M059J (cell line): ENCODE results near the gene ACSS3. TPM values are rescaled to one million over a fixed set of nuclear protein-coding genes. Genes with fewer than 3 reads are reported as not detected.

ENCODE experiments used
- DNase-seq: peaks from one replicate; pipeline ENCODE4 v3.0.0-alpha.2; 2012; ENCODE audit warnings: low read depth
- total RNA-seq: library from RNA; depleted of rRNA; stranded (reverse); fragments of >200 nt; shearing (Covaris generic); gene quantifications from 2 replicates; pipeline ENCODE4 v1.2.3, GENCODE V29; 2014; rRNA removed

ACSS3 gene
- total RNA-seq, 1 experiment from 2014 or later, result 1.4 TPM

GRCh38 chr12:81295251-81295650 is 217.4 kb downstream of the ACSS3 start:
- no peak for DNase-seq

GRCh38 chr12:81296556-81297305 is 218.9 kb downstream of the ACSS3 start:
- DNase-seq, result peak; percentile 73

GRCh38 chr12:81297601-81298000 is 219.7 kb downstream of the ACSS3 start:
- DNase-seq, result no peak

GRCh38 chr12:81300454-81300853 is 222.6 kb downstream of the ACSS3 start:
- DNase-seq, result no peak

- no peak for DNase-seq
Observed at GRCh38 chr12:81303935-81304334, 226.1 kb downstream of the ACSS3 start.

Other genes starting within 250 kb of the ACSS3 start
- gene LIN7A, start 140.1 kb upstream of the ACSS3 start, total RNA-seq, result 1.3 and 1.9 TPM in 2 replicates